HFF-Myc (cell line): Measurements from ENCODE around the gene SMG6.

ENCODE experiments used
- DNase-seq: peaks from one replicate; pipeline ENCODE4 v3.0.0-alpha.2; 2011; ENCODE audit warnings: low read depth; ENCODE audit errors: extremely low read depth
- H3K4me3 ChIP-seq: replicated peaks from 2 replicates; pipeline ENCODE4 v1.5.1; 2011; ENCODE audit warnings: low read depth, mild to moderate bottlenecking, control low read depth, low read length
- TF ChIP-seq, protein P1 (sequence below): IDR thresholded peaks from 2 replicates; pipeline ENCODE4 v1.5.1; 2012; ENCODE audit warnings: mild to moderate bottlenecking, low read depth, low read length, control low read depth; ENCODE audit errors: missing control alignments

SMG6 gene

DNA sequence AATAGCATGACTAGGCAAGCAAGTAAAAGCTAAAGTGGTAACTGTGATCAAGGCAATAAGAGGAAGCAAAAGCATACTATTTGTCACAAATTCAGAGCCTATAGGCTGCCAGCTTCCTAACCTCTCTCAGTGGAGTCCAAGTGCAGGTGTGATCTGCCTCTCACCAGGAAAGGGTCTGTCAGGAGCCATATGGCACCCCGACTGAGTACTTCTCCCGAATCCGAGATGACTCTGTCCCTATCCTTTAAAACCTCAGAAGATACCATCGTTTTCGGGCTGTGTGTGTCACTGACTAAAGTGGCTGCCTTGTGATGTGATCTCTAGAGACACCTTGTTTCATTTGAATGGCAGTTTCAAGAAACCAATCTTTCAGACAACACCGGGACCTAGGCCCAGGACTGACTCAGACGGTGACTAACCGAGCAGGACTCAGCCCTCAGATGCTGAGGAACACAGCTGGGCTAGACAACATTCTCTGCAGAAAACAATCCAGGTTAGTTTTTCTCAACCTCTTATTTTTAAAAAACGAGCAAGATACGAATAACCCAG is 63.6 kb downstream of the SMG6 start:
- peak; percentile 76 for DNase-seq
- H3K4me3 ChIP-seq: peak overlapping the region; percentile 9; the same call in 1 of the 2 replicates
- TF ChIP-seq, protein P1, sequence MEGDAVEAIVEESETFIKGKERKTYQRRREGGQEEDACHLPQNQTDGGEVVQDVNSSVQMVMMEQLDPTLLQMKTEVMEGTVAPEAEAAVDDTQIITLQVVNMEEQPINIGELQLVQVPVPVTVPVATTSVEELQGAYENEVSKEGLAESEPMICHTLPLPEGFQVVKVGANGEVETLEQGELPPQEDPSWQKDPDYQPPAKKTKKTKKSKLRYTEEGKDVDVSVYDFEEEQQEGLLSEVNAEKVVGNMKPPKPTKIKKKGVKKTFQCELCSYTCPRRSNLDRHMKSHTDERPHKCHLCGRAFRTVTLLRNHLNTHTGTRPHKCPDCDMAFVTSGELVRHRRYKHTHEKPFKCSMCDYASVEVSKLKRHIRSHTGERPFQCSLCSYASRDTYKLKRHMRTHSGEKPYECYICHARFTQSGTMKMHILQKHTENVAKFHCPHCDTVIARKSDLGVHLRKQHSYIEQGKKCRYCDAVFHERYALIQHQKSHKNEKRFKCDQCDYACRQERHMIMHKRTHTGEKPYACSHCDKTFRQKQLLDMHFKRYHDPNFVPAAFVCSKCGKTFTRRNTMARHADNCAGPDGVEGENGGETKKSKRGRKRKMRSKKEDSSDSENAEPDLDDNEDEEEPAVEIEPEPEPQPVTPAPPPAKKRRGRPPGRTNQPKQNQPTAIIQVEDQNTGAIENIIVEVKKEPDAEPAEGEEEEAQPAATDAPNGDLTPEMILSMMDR: no peak

DNA sequence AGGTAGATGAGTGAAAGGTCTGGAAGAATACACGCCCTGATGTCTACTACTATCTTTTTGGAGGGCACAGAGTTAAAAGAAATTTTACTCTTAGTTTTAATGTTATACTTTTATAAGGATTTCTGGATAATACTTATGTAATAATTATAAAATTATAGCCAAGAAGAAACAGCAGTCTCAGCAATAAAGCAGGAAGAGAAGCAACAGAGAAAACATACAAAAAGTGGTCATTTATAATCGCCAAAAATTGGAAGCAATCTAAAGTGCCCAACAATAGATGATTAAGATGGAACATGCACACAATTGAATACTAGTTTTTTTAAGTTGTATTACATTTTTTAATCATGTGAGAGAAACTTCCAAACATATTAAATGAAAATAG is 64.4 kb downstream of the SMG6 start:
- H3K4me3 ChIP-seq: no peak overlapping the region
- no peak for DNase-seq
- TF ChIP-seq, protein P1: no peak

DNA sequence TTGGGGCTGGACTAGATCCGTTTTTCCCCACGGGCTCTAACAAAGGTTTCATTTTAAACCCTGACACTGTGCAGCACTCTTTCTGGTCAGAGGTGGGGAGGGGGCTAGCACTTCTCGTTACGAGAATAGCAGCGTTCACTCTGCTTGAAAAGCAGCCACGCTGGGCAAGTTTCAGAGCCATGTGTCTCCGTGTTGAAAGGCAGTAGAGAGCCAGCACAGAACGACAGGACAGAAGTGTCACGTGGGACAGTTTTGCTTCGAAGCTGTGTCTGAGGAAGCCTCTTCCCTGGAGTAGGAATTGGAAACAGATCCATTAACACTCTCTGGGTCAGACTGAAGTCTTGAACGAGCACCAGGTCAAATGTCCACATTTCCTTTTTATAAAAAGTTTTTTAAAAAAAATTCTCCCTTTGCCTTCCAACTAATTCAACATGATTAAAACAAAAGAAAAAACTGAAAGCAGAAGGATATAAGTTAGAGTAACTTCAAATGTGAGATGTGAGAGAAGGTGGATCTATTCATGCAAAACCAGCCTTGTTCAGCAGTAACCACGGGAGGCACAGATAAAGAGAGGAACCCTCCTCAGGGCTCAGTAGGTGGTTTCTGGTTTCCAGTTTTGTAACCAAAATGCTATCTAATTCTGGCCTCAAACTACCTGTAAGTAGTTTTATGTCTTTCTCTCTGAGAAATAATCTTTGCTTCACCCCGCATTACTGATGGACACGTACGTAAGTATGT is 65.0 kb downstream of the SMG6 start:
- DNase-seq: no peak
- H3K4me3 ChIP-seq: no peak overlapping the region
- TF ChIP-seq, protein P1: no peak

DNA sequence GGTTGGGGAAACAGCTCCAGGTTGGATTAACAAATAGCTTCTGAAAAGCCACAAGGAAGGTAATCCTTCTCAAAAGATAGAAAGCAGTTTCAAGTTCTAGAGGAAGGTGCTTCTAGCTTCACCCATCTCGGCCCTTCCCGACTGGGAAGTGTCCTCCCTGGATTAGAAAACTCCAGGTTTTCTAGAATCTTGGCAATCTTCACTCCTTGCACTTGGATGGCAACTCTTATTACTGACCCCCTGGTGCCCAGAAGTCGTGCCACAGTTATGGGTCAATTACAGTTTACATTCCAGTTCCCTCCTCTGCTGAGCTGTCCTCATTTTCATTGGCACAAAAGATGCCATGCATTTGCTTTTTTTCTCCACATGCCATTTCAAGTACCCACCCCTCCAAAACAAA is 65.6 kb downstream of the SMG6 start:
- TF ChIP-seq, protein P1: no peak
- H3K4me3 ChIP-seq: no peak overlapping the region
- DNase-seq: no peak

DNA sequence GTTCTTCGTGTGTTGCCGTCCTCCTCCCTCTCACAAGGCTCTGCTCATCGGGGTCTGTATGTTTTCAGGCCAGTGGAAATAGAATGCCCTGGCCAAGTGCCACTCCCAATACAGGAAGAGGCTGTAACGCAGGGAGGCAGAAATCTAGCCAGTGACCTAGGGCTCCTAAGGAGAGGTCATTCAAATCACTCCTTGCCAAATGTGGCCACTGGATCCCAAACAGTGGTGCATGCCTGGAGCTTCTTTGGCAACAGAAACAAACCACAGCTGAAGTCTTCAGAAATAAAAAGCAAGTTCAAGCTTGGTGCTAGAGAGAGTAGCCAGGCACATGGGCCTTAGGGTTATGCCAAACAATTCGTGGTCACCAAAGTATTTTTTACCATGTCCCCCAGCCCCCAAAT is 66.1 kb downstream of the SMG6 start:
- H3K4me3 ChIP-seq: no peak overlapping the region
- TF ChIP-seq, protein P1: no peak
- DNase-seq: no peak

DNA sequence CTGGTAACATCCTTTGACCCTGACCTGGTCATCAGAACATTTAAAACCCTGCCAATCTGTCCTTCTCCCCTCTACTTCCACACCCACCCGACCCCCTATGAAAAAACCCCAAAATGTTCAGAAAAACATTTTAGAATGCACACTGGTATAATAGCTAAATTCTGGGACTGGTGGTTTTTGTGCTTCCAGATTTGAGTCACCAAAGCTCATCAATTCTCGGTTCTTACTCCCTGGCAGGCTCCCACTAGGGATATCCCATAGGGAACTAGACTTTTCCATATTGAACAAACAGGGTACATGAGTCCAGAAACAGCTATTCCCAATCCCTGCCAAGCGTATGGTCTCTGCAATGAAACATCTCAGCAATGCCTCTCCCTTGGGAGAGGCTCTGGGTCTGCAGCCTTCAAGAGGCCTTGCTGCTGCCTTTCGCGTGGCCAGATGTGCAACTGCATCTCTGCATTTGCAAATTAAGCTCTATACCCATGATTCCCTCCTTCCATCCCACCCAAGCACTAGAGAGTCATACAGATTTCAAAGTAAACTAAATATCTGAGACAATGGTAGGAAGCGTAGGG is 67.7 kb downstream of the SMG6 start:
- TF ChIP-seq, protein P1: no peak
- H3K4me3 ChIP-seq: no peak overlapping the region
- no peak for DNase-seq

DNA sequence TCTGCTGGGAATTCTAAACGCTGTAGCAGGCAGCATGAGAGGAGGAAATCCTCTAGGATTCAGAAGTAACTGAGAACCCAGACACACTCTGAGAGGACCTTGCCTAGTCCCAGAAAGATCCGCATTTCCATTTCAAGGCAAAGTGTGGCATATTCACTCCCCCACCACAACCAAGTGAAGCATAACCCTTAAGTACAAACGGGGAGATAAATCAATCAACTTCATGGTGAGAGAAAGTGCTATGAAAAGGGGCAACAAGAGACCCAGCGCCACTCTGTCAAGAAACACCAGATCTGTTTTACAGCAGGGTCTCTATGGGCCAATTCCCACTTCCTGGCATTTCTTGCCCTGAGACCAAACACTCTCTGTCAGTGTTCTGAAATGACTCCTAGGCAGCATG is 68.3 kb downstream of the SMG6 start:
- no peak overlapping the region for H3K4me3 ChIP-seq
- TF ChIP-seq, protein P1: no peak

More for the DNA sequence above, 68.3 kb downstream of the SMG6 start:
- DNase-seq: no peak
